Stimulated activated CD8-positive, alpha-beta memory T cell treated with anti-CD3 and anti-CD28 coated beads, Interleukin-12 subunit alpha, Interleukin-12 subunit beta, amount 100 ng/mL, for 4 hours (primary cell): ENCODE results near the gene PTGS1.
A peak's percentile ranks its signal among the peaks of the same experiment; 100 is the strongest.
"Not testable (repeated sequence)": the region's sequence is repeated elsewhere in the genome, so short reads cannot be mapped to it uniquely, and the experiment has no call there.

ENCODE experiments used
- DNase-seq: peaks from one replicate; pipeline ENCODE4 v3.0.0-alpha.2; 2020; ENCODE audit warnings: low read depth

Gene PTGS1

DNA sequence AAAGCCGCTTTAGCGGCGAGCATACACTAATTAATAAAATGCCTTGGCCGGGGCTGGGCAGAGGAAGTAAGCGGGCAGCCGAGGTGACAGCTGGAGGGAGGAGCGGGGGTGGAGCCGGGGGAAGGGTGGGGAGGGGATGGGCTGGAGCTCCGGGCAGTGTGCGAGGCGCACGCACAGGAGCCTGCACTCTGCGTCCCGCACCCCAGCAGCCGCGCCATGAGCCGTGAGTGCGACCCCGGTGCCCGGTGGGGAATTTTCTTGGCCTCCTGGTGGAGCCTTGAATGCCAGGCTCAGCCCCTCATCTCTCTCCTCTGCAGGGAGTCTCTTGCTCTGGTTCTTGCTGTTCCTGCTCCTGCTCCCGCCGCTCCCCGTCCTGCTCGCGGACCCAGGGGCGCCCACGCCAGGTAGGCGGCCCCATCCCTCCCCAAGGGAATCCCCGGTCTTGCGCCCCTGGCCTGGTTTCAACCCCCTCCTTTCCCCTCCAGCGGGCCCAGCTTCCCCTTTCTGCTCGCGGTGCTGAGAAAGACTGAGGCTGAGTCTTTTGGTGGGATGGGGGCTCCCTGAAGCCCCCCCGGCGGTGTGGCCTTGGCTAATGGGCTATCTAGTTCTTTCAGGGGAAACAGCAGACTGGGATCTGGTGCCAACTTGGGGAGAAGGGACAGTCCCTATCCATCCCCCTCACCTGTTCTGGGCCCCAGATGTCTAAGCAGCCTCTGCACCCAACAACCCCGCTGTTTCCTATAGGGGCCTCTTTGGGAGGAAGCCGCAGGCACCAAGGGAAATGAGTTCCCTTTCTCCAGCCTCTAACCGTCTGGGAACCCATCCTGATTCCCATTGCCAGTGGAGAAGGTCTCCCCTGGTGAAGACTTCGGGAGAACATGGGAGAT lies at the start of gene PTGS1:
Gene PTGS1 (plus strand): TSS at position 156 of the 887 bp plus-strand sequence. CDS start 61 bp downstream, at position 217.
- no peak for DNase-seq

DNA sequence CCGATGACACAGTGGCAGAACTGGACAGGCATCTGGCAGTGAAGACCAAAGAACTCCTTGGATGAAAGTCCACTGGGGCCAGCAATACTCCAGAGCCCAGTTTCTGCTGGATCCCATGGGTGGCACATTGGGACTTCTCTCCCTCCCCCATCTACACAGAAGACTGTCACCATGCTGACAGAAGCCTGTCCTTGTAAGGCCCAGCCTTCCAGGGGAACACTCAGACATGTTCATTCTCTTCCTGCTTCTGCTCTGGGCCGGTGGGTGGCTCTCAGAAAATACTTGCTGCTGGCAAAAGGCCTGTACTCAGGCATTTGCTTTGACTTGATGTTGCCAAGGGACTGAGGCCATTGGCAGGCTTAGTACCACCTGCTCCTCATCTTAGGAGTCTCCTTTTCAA lies 48.3 kb upstream of the PTGS1 start:
- no peak for DNase-seq

DNA sequence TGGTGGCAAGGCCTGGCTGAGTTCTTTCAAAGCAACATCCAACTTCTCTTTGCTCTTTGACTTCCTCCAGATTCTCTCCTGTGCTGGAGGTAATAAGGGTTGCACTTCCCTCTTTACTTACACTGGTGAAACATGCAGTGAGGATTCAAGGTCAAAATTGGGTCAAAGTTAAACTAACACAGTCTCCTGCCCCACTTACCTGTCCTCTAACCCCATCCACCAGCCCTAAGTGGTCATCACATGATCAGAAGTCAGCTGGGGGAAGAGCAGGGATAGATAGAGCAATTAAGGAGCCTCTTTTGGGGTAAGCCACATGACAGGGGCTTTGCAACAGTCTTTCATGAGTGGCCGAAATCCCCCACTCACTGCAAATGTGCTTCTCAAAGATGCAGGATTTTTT lies 46.2 kb upstream of the PTGS1 start:
- not testable (repeated sequence) for DNase-seq

DNA sequence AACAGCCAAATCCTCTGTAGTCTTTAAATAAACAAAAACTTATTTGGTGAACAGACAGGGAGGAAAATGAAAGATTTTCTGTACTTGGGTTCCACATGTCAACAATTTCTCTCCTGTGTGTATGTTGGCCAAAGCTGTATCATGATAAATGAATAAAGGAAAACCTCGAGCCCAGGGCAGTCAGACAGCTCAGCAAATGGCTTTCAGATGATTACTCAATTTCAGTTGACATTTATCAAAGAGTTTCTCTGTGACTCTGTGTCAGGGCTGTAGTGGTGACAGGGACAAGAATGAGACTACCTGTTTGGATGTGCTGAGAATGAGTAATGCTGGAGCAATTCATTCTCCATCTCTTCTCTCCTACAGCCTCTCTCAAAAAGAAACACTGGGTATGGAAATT lies 45.7 kb upstream of the PTGS1 start:
- no peak for DNase-seq

DNA sequence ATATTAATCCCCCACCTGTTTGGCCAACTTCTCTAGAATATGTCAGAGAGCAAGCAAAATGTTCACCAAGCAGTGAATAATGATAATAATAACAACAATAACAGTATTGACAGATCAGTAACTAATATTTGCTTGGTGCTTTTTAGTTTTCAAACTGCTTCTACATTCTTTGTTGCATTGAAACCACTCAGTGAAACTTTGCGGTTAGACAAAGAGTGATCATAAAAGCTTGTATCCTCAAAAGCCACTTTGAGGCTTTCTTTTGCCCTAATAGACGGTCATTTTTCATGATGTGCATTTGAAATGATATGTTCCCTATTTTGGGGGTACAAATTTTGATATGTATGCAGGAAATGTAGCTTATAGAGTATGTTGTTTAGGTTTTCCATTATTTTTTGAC lies 43.6 kb upstream of the PTGS1 start:
- DNase-seq, result no peak

DNA sequence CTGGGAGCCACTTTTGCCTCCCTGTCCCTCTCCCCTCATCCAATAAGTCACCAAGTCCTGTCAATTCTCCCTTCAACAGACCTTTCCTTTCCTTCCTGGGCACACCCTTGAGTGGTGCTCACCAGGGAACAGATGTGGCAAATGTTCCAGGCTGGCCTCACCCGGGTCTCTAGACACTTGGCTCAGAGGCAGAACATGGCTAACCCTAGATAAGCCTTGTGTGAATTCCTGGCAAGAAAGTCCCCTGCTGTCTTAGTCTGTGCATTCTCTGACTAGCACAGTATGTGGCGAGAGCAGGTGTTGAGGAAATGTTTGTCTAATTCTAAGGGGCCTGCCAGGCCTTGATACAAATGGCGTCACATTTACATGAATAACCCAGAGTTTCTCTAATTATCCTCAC lies 41.2 kb upstream of the PTGS1 start:
- DNase-seq, result no peak

DNA sequence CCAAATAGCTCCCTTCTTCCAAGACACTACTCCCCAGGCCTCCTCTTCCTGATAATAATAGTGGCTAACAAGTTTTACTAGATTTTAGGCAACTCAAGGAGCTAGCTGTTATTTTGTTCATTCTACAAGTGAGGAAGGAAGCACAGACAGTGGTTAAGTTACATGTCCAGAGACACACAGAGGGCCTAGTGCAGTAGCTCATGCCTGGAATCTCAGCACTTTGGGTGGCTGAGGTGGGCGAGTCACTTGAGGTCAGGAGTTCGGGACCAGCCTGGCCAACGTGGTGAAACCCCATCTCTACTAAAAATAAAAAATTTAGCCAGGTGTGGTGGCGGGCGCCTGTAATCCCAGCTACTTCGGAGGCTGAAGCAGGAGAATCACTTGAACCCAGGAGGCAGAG lies 40.4 kb upstream of the PTGS1 start:
- DNase-seq, result not testable (repeated sequence)

DNA sequence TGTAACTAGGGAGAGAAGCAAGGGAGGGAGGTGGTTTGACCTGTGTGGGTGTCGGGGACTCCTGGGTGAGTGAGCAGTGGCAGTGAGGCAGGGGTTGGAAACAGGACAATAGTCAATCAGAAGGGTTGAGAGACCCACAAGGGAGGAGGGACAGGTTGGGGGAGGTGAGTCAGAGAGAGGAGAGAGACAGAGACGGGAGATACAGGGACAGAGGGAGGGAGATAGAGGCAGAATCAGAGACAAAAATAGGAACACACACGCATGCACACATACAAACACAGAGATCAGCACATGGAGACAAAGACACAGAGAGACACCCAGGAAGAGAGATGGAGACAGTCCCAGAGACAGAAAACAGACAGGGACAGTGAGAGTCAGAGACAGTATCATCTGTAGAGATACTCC lies 39.3 kb upstream of the PTGS1 start:
- no peak for DNase-seq

DNA sequence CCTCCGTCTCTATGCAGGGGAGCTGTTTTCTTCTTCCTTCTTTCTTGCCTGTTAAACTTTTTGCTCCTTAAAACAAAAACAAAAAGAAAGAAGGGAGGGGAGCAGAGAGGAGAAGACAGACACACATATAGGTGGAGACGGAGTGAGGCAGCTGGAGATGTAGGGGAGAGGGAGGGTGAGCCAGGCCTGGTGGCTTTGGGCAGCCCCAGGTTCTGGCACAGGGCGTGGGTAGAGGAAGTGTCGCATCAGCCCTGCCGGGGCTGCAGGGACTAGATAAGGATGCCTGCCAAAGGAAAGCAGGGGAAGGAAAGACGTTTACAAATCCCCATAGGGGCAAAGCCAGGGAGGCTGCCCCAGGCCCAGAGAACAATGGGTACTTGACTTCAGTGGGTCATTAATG lies 38.7 kb upstream of the PTGS1 start:
- DNase-seq, result no peak

DNA sequence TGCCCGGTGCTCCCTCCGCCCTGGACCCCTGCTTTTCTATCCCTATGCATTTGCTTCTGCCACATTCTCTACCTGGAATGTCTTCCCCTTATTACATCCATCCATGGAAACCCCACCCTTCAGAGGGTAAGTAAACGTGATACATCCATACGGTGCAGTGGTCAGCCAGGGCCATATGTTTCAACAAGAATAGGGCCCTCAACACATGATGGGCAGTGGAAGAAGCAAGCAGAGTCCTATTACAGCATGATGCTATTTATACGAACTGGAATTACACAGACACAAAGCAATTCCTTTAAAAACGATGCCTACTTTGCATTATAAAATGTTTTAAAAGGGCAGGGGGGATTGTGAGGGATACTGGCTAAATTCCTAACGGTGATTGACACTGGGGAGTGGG lies 38.2 kb upstream of the PTGS1 start:
- no peak for DNase-seq

DNA sequence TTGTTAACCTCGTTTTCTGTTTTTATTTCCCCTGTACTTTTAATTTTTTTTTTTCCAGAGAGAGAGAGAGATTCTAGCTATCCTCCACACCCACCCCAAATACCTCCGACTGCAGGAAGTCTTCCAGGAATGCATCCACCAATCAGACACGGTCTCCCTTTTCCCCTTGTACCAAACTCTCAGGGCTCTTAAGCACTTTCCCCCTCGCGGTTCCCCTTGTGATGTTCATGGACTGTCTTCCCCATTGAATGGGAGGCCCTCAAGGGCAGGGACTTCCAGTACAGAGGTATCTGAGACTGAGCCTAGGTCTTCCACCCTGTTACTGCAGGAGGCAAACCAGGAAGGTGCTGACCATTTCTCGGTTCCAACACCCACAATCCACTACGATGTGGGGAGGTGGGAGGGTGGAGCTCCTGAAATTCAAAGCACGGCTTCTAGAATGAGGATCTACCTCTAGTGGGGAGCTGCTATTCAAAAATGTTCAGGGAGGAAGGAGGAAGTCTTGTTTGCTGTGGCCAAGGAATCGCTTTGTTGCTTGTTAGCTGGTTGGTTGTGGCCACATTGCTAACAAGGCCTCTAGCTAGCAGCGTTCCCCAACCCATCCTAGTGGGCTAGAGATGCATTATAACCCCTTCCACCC lies 37.5 kb upstream of the PTGS1 start:
- DNase-seq, result no peak

DNA sequence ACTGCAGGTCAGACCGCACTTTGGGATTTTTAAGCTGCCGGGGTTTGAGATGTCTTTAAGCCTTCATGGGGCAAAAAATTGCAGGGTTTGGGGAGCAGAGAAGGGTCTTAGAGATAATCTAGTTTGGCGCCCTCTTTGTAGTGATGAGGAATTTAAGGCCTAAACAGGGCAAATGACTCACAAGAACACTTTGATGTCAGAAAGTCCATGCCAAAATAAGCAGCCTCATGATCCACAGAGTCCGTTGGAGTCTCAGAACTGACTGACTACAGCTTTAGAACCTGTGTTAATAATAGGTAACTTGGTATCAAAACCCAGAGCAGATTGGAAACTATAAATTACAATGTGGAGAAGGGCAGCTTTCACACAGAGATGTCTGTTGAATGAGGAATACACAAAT lies 35.9 kb upstream of the PTGS1 start:
- no peak for DNase-seq

DNA sequence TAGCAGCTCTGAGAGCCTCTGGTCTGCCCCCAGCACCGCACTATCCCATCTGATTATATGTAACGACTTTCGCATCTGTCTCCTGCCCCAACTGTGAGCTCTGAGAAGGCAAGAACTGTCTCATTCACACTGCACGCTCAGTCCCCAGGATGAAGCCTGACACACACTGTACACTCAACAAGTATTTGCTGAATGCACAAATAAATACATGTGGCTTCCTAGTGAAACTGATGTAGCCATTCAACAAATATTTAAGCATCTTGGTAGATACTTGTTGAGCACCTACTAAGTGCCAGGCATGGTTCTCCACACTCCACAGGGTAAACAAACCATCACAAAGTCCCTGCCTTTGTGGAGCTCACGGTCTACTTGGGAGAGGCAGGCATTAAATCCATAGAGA lies 34.6 kb upstream of the PTGS1 start:
- DNase-seq, result no peak

DNA sequence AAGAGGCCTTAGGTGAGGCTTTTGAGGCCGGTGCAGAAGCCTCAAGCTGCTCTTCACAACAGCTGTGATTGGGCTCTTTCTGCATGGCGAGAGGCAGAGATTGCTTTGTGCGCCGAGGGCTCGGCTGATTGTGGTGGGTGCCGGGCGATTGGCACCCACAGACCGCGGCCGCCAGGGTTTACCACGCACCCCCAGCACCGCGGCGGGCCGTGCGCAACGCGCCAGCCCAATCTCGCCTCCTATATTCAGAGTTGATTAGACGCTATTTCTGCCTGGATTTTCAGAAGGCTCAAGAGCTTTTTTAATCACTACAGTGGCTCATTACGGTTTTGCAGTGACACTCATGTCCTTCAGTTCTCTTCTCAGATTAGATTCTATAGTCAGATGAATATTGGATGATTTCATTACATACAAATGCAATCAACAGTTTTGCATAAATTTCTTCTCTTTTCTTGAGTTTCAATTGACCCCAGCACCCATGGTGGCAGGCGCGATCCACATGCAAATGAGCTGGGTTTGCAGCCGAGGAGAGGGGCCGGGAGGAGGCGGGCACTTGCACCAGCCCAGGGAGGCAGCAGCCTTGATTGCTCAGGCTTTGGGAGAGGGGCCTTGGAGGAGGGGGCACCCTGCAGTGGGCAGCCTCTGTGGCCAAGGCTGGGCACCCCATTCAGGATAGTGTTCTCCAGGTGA lies 33.8 kb upstream of the PTGS1 start:
- no peak for DNase-seq

DNA sequence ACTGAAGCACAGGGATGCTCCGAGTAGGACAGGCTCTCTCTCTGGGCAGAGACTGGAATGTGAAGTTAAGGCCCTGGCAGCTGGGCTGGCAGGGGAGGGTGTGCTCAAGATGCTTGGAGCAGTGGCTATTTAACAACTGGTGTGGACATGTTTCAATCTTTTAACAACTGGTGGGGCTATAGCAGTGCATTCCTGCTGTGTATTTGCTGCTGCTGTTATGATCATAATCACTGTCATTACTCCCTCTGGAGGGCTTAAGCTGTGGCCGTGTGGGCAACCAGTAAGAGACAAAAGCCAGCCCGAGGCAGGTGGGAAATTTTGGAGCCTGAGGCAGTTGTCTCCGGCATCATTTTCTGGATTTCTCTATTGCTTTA lies 33.3 kb upstream of the PTGS1 start:
- DNase-seq, result no peak

DNA sequence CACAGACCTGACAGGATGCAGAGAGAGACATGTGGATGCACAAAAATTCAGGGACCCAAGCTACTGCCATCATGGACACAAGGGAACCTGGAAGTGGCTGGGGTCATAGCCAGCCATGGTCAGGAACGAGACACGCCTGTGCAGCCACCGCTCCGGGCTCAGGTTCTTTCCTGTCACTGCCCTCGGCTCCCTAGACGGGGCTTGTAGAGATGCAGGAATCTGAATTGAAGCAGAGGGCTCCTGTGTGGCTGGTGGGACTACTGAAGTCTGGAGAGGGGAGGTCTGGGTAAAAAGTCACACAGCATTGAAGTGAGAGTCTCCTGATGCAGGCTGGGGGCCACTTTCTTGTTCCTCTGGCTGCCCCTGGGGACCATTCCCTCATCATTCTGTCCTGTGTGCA lies 32.3 kb upstream of the PTGS1 start:
- DNase-seq, result no peak

DNA sequence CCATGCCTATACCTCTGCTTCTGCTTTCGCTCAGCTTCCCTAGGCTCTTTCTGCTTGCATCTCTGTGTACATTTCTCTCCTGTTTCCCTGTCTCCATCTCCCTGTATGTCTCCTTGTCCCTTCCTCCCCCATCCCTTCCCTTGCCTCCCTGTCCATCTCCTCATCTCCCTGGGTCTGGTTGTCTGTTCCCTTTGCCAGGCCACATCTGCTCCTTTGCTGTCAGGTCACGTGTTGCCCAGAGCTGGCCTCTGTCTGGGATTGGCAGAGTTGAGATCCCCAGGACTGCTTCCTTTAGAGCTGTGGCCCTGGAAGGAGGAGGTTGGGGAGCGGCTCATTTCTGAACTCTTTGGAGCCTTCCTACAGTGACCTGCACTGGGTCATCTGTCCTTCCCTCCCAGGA lies 31.8 kb upstream of the PTGS1 start:
- no peak for DNase-seq

DNA sequence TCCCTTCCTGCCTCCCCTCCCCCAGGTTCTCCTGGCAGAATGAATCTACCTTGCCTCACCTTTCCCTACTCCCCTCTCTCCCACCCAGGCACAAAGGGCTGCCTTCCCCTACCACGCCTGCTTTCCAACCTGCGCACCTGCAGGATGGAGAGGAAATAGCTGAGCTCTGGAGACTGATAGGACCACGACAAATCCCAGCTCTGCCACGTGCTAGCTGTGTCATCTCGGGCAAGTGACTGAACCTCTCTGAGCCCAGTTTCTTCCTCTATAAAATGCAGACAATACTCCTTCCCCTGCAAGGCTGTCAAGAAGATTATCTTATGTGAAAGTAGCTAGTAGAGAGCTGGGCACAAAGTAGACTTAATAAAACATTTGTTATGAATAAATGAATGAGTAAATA lies 31.2 kb upstream of the PTGS1 start:
- no peak for DNase-seq

DNA sequence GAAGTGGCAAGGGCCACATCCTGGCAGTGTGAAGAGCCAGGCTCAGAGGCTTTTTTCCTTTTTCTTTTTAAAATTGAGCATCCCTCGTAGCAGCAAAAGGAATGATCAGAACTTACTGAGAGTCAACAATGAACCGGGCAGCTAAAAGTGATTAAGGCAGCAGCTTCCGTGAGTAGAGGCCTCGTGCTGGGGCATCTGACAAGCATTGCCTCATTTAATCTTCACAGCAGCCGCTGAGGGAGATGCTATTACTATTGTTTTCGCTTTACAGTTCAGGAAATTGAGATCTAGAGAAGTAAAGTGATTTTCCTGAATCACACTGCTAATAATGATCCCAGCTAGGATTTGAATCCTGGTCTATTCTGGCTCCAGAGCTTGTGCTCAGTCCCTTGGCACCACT lies 30.7 kb upstream of the PTGS1 start:
- no peak for DNase-seq

DNA sequence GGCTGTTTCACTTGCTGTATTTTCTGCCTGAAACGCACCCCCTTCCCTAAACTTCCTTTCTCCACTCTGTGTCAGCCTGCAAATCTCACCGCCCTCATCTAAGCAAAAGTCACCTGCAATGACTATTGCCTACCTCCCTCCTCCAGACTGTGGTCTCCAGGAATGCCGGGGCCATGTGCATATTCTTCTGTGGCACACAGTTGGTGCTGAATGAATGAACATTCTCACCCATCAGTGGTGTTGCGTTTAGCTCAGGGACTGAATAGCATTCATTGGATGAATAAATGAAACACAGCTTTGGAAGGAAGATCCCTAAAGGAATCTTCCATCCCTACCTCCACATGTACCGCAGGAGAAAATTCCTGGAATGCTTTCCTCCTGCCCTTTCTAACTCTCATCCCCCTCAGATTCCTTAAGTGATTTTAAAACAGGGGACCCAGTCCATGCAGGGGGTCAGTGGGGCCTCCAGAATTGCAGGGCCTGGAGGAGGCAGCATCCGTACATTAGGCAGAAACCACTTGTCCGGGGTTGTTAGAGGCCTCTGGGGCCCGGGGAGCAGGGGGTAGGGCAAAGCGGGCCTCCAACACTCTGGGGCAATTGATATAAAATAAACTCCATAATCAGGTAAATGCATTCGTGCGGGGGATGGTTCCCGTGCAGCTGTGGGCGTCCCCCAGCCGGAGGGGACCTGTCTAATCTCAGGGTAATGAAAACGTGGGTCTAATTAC lies 28.3 kb upstream of the PTGS1 start:
- DNase-seq, result no peak

DNA sequence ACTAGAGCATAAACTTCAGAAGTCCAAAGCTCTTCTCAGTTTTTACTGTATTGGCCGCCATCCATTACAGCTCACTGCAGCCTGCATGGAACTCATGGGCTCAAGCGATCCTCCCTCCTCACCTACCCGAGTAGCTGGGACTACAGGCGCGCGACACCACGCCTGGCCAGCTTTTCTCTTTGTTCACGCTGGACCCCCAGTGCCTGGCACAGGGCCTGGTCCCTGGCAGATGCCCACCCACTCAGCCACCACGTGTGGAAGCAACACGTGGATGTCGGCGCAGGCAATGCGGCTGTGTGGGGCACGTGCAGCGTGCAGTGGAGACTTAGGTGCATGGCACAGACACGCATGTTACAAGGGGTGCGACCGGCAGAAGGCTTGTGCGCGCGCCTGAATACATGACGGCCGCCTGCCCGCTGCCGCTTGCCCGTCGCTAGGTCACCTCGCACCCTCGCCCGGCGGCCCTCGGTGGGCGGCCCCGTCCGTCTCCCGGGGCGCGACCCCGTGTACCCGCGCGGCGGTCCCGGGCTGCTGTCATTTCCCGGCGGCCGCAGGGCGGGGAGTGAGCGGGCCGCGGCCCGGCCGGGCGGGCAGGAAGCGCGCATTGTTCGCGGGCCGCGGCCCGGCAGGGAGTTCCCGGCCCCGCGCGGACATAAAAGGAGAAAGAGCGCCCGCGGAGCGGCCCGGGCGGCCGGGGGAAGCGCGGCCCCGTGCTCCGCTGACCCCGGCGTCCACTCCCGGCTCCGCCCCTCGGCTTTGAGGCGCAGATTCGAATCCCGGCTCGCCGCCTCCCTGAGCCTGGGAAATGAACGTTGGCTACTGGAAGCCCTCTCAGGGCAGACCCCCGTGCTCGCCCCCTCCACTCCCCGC lies 24.1 kb upstream of the PTGS1 start:
- DNase-seq, result peak; percentile 2
